Effector memory CD8-positive, alpha-beta T cell (primary cell): Measurements from ENCODE around the gene CGNL1.

Source experiments
- ATAC-seq: fragments of 150-1000 bp; cut with Tn5 transposase; replicated peaks from 2 replicates; pipeline ENCODE4 v1.10.0; 2021; ENCODE audit warnings: mild to moderate bottlenecking, moderate library complexity
- DNase-seq, 3 experiments: peaks; one replicate each; pipeline ENCODE4 v3.0.0; 2021
- H3K27ac Mint-ChIP-seq, 2 donors: one replicate each; pipeline ENCODE4 v1.8.0; 2022; ENCODE audit warnings: mild to moderate bottlenecking in 2 of 2, mixed read lengths in 2 of 2, moderate library complexity in 2 of 2
- H3K27me3 Mint-ChIP-seq, 2 donors: one replicate each; pipeline ENCODE4 v1.8.0; 2022; ENCODE audit warnings: mixed read lengths in 2 of 2
- H3K36me3 Mint-ChIP-seq: one replicate; pipeline ENCODE4 v1.8.0; 2022; ENCODE audit warnings: mild to moderate bottlenecking, moderate library complexity, mixed read lengths; ENCODE audit not compliant: insufficient read depth
- H3K4me1 Mint-ChIP-seq, 2 donors: one replicate each; pipeline ENCODE4 v1.8.0; 2022; ENCODE audit warnings: low read depth in 2 of 2, mixed read lengths in 2 of 2
- H3K4me3 Mint-ChIP-seq, 2 donors: one replicate each; pipeline ENCODE4 v1.8.0; 2022; ENCODE audit warnings: mild to moderate bottlenecking in 2 of 2, mixed read lengths in 2 of 2, moderate library complexity in 2 of 2
- H3K9me3 Mint-ChIP-seq, 2 donors: one replicate each; pipeline ENCODE4 v1.8.0; 2022; ENCODE audit warnings: mixed read lengths in 2 of 2

CGNL1 gene

DNA sequence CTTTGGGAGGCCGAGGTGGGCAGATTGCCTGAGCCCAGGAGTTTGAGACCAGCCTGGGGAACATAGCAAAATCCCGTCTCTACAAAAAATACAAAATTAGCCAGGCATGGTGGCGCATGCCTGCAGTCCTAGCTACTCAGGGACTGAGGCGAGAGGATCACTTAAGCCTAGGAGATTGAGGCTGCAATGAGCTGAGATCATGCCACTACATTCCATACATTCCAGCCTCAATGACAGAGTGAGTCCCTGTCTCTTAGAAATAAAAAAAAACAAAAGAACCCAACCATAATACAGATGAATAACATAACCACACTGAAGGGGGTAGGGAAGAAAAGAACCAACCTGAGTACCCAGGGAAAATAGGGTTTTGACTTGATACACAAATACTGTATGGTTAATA lies 19.7 kb upstream of the CGNL1 start:
- Mint-ChIP-seq H3K27me3 (peaks cover 31 to 54% of the 10 kb centered on the region in 2 donors), H3K27ac (no peak overlapping the region), H3K36me3 (no peaks in the 10 kb centered on the region), H3K4me1 (no peaks in the 10 kb centered on the region), H3K9me3 (no peaks in the 10 kb centered on the region), H3K4me3 (no peak overlapping the region)
- DNase-seq: no peak
- no peak for ATAC-seq

DNA sequence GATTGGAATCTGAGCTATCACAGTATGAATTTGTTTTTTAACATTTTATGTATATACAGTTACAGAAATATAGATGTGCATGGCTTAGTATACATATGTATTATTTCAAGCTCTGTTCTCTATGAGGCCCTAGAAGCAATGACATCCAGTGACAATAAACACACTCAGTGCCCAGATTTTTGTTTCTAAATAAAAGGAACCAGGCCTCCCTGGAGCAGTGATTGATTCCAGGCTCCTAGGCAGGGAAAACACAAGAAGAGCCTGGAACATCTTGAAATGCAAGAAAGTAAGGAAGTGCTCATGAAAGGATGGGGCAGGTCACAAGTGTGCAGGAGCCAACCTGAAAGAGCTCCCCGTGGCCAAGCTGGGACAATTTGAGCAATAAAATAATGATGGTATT lies 18.5 kb upstream of the CGNL1 start:
- DNase-seq (no peak), ATAC-seq (no peak)
- H3K27me3 Mint-ChIP-seq: peaks cover 24 to 42% of the 10 kb centered on the region in 2 donors
- no peaks in the 10 kb centered on the region for H3K9me3 Mint-ChIP-seq
- H3K27ac Mint-ChIP-seq: no peak overlapping the region
- no peaks in the 10 kb centered on the region for H3K36me3 Mint-ChIP-seq
- no peaks in the 10 kb centered on the region for H3K4me1 Mint-ChIP-seq
- H3K4me3 Mint-ChIP-seq: no peak overlapping the region

DNA sequence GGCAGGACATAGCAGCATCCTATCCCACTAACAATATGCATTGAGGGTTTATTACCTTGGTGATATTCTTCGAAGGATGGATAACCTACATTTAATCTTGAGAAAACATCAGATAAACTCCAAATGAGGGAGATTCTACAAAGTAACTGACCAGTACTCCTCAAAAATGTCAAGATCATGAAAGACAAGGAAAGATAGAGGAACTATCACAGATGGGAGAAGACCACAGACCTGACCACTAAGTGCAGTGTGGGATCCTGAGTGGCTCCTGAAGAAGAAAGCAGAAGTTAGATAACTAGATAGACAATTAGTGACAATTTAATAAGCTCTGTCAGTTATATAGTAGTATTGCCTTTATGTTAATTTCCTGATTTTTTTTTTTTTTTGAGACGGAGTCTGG lies 17.7 kb upstream of the CGNL1 start:
- Mint-ChIP-seq H3K36me3 (no peaks in the 10 kb centered on the region), H3K27me3 (peaks cover 18 to 34% of the 10 kb centered on the region in 2 donors)

DNA sequence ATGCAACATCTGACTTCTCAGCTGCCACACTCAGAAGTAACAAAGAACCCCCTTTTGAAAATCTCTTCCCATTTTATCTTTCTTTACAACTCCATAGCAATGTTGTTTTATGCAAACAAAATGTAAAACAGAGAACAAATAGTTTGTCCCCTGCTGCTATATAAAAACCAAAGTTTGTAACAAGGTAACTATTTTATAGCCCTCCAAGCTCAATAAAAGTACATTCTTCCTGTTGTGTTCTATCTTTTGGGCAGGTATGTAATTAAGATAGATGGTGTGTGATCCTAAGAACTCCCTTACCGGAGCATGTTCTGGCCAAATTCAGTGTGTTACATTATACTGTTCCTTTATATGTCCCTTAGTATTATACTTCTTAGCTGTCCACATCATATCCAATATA lies 12.6 kb upstream of the CGNL1 start:
- no peak for ATAC-seq
- Mint-ChIP-seq H3K27me3 (no peaks in the 10 kb centered on the region), H3K27ac (no peak overlapping the region), H3K9me3 (no peaks in the 10 kb centered on the region), H3K36me3 (peaks cover 2% of the 10 kb centered on the region), H3K4me3 (no peak overlapping the region), H3K4me1 (no peaks in the 10 kb centered on the region)
- no peak for DNase-seq

More for the DNA sequence above, 17.7 kb upstream of the CGNL1 start:
- DNase-seq (no peak), ATAC-seq (no peak)
- Mint-ChIP-seq H3K4me3 (no peak overlapping the region), H3K4me1 (no peaks in the 10 kb centered on the region), H3K27ac (no peak overlapping the region), H3K9me3 (no peaks in the 10 kb centered on the region)

DNA sequence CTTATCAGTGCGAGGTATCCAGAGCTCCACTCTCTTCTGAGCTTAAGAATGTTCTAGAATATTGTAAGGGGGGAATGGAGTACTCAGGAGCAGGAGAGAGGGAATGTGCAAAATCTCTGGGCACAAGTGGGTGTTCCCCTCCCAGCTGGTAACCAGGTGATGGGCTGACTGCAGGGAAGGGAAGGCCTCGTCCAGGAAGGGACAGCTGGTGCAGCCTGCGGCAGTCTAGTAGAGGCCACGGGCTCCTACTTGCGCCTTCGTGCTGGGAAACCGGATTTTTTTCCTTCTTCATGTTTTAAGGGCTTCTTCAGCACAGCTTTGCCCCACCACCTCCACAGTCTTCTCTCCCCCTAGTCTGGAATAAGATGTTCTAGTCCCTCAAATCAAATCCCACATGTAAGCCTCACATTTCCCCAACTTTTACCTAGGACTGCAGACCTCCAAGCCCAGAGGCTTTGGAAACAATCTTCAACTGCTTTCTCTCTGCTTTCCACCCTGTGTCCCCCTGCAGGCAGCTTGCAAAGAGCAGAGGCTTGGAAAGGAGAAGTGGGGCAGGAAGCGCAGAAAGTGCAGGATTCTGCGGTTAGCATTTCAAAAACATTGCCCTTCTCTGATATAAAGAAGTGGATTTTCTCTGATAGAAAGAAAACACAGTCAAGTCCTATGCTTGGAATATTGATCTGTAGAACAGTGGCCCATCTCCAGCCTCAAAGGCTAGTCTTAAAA lies 11.9 kb upstream of the CGNL1 start:
- Mint-ChIP-seq H3K4me3 (no peak overlapping the region), H3K36me3 (peaks cover 3% of the 10 kb centered on the region), H3K27ac (no peak overlapping the region), H3K9me3 (no peaks in the 10 kb centered on the region), H3K4me1 (no peaks in the 10 kb centered on the region), H3K27me3 (no peaks in the 10 kb centered on the region)
- no peak for ATAC-seq
- no peak for DNase-seq

DNA sequence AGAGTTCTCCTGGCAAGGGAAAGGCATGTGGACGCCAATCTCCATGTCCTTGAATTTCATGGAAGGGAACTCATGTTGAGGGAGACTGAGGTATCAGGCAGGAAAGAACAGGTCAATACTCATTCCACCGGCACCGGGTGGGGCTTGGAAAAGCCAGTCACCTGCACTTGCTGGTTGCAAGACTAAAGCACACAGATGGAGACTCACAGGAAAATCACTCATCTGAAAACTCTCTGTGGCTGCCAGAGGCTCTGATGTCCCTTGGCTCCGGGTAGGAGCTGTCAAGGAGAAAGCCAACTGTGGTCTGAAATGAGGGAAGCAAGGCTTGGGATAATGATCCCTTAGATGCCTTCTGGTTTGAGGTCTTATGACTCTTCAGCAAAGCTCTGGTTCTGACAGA lies 8.7 kb upstream of the CGNL1 start:
- Mint-ChIP-seq H3K27me3 (peaks cover 10 to 20% of the 10 kb centered on the region in 2 donors), H3K27ac (no peak overlapping the region), H3K4me1 (no peaks in the 10 kb centered on the region), H3K36me3 (peaks cover 3% of the 10 kb centered on the region), H3K9me3 (no peaks in the 10 kb centered on the region), H3K4me3 (no peak overlapping the region)
- ATAC-seq (no peak), DNase-seq (no peak)

DNA sequence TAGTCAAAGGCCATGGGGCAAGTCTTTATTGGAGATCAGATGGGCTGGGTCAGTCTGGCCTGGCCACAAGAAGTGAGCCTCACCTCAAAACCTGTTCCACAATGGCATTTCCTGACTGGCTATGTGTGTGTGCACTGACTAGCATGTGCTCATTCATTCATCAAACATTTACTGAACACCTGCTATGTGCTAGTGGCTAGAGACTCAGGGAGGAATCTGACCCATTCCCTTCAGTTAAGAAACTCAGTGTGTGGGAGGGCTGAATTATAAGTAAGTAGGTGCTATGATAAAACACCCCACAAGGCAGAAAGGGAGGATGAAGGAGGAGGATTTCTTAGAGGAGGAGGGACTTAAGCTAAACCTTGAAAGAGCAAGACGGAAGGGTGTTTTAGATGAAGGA lies 5.4 kb upstream of the CGNL1 start:
- ATAC-seq (no peak), DNase-seq (no peak)
- Mint-ChIP-seq H3K9me3 (no peaks in the 10 kb centered on the region), H3K36me3 (peaks cover 3% of the 10 kb centered on the region), H3K27ac (no peak overlapping the region), H3K4me1 (peaks cover 2% of the 10 kb centered on the region in 2 donors), H3K4me3 (no peak overlapping the region), H3K27me3 (peaks cover 42 to 54% of the 10 kb centered on the region in 2 donors)

DNA sequence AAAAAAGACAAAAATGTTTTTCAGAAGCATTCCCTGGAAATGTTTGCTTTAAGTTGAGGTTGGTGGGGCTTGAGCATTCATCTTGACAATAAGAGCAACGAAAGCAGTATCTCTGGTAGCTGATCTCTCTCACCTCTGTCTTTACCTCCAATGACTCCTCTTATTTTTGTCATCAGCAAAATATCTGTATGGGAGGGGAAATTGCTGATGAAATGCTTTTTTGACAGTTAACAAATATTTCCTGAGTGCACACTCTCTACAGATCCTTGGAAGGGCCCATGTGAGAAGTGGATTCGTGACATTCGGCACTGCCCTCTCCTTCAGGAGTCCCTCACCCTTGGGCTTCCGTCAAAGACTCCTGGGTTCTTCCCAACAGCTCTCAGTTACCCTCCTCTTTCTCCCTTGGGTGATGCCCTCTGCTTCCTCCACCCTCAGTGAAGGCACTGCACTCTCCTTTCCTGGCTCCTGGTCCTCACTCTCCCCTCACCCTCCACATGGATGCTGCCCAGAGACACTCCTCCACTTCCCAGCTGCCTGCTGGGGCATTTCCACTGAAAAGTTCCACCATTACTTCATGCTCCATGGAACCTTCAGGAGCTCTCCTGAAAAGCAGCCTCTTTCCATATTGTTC lies 2.9 kb upstream of the CGNL1 start:
- H3K27me3 Mint-ChIP-seq: peaks cover 57 to 75% of the 10 kb centered on the region in 2 donors

DNA sequence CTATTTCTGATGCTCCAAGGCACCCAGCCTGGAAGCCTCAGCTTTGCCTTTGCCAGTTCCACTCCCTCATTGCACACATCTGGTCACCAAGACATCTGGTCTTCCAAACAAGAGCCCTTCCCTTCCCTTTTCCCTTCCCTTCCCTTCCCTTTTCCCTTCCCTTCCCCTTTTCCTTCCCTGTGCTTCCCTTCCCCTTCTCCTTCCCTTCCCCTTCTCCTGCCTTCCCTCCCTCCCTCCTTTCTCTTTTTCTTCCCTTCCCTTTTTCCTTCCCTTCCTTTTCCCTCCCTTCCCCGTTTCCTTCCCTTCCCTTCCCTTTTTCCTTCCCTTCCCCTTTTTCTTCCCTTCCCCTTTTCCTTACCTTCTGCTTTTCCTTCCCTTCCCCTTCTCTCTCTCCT lies 2.4 kb upstream of the CGNL1 start:
- Mint-ChIP-seq H3K4me1 (peaks cover 4 to 5% of the 10 kb centered on the region in 2 donors), H3K9me3 (no peaks in the 10 kb centered on the region), H3K27me3 (peaks cover 61 to 80% of the 10 kb centered on the region in 2 donors), H3K4me3 (no peak overlapping the region), H3K27ac (no peak overlapping the region), H3K36me3 (no peaks in the 10 kb centered on the region)
- DNase-seq (no peak), ATAC-seq (no peak)

More for the DNA sequence above, 2.9 kb upstream of the CGNL1 start:
- DNase-seq: no peak
- no peaks in the 10 kb centered on the region for H3K9me3 Mint-ChIP-seq
- H3K4me3 Mint-ChIP-seq: no peak overlapping the region
- peaks cover 3% of the 10 kb centered on the region for H3K36me3 Mint-ChIP-seq
- H3K4me1 Mint-ChIP-seq: peaks cover 4 to 5% of the 10 kb centered on the region in 2 donors
- no peak overlapping the region for H3K27ac Mint-ChIP-seq
- no peak for ATAC-seq

DNA sequence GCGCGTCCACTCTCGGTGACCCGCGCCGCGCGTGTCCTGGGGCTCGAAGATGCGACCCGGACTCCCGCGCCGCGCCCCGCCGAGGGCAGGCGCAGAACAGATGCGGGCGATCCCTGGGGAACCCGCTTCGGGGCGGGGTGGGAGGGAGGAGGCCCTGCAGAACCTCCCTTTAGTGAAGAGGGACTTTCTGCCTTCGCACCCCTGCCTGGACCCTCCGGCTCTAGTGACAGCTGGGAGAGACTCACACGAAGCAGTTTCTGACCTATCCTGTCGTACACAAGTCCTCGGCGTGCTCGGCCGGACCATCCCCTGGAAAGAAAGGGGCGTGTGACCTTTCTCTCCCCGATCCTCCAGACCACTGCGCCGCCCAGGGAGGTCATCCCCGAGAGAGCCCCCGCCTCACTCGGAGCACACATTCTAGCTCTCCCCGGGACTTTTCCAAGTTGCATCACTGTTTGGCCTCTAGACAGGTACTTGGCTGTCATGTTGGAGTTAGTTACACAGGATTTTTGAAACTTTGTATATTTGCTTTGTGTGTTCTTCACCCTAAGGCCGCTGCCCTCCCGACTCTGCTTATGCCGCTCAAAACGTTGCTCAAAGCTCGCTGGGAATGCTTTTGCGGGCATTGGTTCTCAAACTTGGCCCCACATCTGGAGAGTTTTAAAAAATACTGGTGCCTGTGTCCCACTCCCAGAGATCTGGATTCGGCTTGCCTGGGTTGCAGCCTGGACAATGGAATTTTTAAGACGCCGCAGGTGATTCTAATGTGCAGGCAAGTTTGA lies 582 bp downstream of the CGNL1 start:
- Mint-ChIP-seq H3K9me3 (no peaks in the 10 kb centered on the region), H3K36me3 (no peaks in the 10 kb centered on the region), H3K27ac (no peak overlapping the region), H3K4me1 (peaks cover 4 to 5% of the 10 kb centered on the region in 2 donors), H3K4me3 (peak overlapping the region; percentile 43 to 61), H3K27me3 (peaks cover 80 to 97% of the 10 kb centered on the region in 2 donors)
- ATAC-seq: no peak
- no peak for DNase-seq

DNA sequence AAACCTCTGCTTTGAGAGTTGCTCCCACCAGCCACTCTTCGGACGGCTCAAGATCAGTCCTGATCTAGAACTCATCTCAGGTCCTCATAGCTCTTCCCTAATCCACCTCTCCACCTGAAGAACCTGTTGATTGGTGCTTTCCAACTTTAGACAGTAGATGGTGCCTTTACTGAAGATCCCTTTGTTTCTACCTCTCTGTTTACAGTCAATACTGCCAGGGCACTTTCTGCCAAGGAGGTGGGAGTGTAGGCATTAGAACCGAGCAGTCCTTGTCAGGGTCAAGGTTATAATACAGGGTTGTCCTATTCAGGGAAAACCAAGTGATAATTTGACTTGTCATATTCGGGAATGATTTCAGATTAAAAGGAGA lies 1.2 kb downstream of the CGNL1 start:
- Mint-ChIP-seq H3K27me3 (peaks cover 76 to 97% of the 10 kb centered on the region in 2 donors), H3K4me1 (peaks cover 4 to 5% of the 10 kb centered on the region in 2 donors), H3K27ac (no peak overlapping the region), H3K36me3 (no peaks in the 10 kb centered on the region), H3K4me3 (peak overlapping the region; percentile 43 to 61), H3K9me3 (no peaks in the 10 kb centered on the region)
- no peak for DNase-seq
- ATAC-seq: no peak

DNA sequence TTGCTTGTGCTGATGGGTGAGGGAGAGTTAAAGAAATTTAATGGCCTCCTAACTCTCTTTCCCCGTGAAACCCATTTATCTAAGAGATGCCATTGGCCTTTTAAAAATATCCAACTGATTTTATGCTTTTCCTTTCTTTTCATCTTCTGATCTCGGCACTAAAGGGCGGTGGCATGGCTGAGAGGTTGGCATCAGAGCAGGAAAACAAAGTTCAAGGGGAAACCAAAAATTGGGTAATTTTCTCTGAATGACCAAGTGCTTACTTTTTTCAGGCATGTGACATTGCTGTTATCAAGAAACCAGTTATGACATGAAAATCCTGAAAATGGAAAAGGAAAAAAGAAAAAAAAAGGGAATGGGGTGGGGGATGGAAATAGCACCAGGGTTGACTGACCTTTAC lies 3.2 kb downstream of the CGNL1 start:
- Mint-ChIP-seq H3K27me3 (peaks cover 56 to 78% of the 10 kb centered on the region in 2 donors), H3K9me3 (no peaks in the 10 kb centered on the region), H3K4me1 (peaks cover 4 to 5% of the 10 kb centered on the region in 2 donors), H3K27ac (no peak overlapping the region), H3K36me3 (no peaks in the 10 kb centered on the region), H3K4me3 (no peak overlapping the region)
- no peak for DNase-seq
- no peak for ATAC-seq

DNA sequence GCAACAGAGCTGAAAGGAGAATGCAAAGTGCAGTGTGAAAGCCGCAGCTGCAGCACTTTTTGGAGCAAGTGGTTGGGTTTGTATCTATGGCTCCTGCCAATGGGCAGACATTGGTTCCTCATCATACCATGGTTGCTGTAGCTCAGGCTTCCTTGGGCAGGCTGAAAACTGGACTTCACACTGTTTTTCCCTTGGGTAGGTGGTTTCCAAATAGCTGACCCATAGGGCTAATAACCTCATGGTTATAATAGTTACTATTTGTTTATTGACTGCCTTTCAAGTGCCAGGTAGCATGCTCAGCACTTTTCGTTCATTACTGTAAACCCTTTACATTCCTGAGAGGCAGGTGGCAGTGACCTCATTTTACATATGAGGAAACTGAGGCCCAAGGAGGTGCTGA lies 4.5 kb downstream of the CGNL1 start:
- peaks cover 2 to 4% of the 10 kb centered on the region in 2 donors for H3K4me1 Mint-ChIP-seq
- DNase-seq (no peak), ATAC-seq (no peak)
- H3K36me3 Mint-ChIP-seq: no peaks in the 10 kb centered on the region
- H3K4me3 Mint-ChIP-seq: no peak overlapping the region
- no peak overlapping the region for H3K27ac Mint-ChIP-seq
- peaks cover 45 to 76% of the 10 kb centered on the region in 2 donors for H3K27me3 Mint-ChIP-seq
- H3K9me3 Mint-ChIP-seq: no peaks in the 10 kb centered on the region

DNA sequence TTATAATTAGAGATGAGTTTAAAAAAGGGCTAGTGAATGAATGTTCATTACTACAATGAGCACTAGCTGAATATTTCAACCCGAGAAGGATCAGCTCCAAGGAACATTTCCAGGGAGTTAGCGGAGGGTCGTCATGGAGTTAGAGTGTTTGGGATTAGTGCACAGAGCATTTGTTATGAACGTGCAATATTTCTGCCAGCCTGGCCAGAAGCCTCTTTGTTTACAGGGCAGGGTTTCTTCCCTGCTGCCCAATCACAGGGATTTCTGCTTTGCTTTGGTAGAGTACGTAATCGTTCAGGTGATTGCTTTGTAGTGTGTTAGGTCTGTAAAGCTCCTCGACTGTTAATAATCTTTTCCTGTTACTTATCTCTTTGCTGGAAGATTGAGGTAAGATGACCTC lies 5.9 kb downstream of the CGNL1 start:
- no peak for ATAC-seq
- Mint-ChIP-seq H3K9me3 (no peaks in the 10 kb centered on the region), H3K36me3 (no peaks in the 10 kb centered on the region), H3K4me3 (no peak overlapping the region), H3K27ac (no peak overlapping the region), H3K27me3 (peaks cover 36 to 72% of the 10 kb centered on the region in 2 donors), H3K4me1 (no peaks in the 10 kb centered on the region)
- no peak for DNase-seq
